ENCODE data around the gene CCDC15.

Gene CCDC15

DNA sequence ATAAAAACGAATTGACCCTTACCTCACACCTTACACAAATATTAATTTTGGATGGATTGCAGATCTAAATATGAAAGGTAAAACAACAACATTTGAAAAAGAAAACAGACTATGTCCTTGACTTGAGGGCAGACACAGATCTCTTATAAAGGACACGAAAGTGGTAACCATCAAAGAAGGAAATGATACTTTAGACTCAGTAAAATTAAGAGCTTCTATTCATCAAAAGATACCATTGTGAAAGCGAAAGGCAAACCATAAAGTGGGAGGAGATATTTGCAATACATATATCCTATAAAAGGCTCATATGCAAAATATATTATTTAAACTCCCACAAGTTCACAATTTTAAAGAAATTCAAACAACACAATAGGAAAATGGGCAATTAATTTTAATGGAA lies 23.2 kb upstream of the CCDC15 start:
- H3K4me2 ChIP-seq (ENCODE audit: low read length), result no peak overlapping the region
- TF ChIP-seq EZH2 (IDR thresholded peaks at IDR 0.05; ENCODE audit: borderline replicate concordance, low read length) (no peak), CTCF (IDR thresholded peaks at IDR 0.05; ENCODE audit: low read length) (no peak)

DNA sequence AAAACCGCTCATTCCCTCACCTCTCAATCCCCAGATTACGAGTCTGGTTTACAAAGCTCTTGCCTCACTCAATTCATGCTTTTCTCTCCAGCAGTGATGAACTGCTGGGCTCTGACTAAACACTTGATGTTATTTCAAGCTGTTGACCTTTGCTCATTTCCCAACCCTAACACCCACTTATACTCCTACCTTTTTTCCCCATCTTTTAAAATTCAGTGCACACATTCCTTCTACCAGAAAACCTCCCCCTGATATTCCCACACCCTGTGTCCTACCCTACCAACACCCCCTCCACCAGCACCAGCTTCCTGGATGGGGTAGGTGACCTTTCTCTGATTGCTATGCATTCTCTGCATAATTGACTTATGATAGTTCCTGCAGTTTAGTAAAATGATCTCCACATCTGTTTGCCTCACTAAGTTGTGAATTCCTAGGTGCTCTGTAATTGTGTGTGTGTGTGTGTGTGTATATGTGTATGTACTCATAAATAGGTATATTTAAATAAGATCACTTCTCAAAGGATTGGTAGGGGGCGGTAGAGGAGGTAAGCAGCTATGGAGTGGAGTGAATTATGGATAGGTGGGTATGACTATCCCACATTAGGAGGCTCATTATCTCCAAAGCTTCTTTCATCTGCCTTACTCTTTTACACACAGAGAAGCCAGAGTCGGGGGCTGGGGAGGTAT lies 19.0 kb upstream of the CCDC15 start:
- no peaks in the 10 kb centered on the region for H3K36me3 ChIP-seq (ENCODE audit: insufficient read depth, low read length)
- no peaks in the 10 kb centered on the region for H3K79me2 ChIP-seq (ENCODE audit: insufficient read depth, low read length)
- H3K9ac ChIP-seq (ENCODE audit: low read length), result no peak overlapping the region
- TF ChIP-seq CTCF (IDR thresholded peaks at IDR 0.05; ENCODE audit: low read length) (no peak), EZH2 (IDR thresholded peaks at IDR 0.05; ENCODE audit: borderline replicate concordance, low read length) (no peak)
- H3K9me2 ChIP-seq (ENCODE audit: low read depth, low read length), result no peaks in the 10 kb centered on the region
- H3K4me1 ChIP-seq (ENCODE audit: insufficient read depth, low read length, severe bottlenecking), result no peaks in the 10 kb centered on the region
- no peak overlapping the region for H3K4me3 ChIP-seq (ENCODE audit: low read depth, low read length, poor library complexity, severe bottlenecking)
- no peak overlapping the region for H2AFZ ChIP-seq (ENCODE audit: low read length)
- H3K4me2 ChIP-seq (ENCODE audit: low read length), result no peak overlapping the region
- H3F3A ChIP-seq (ENCODE audit: insufficient read depth, low read length), result no peaks in the 10 kb centered on the region
- H3K27me3 ChIP-seq (ENCODE audit: insufficient read depth, low read length), result no peaks in the 10 kb centered on the region
- no peaks in the 10 kb centered on the region for H4K20me1 ChIP-seq (ENCODE audit: insufficient read depth, low read length)
- no peaks in the 10 kb centered on the region for H3K9me3 ChIP-seq (ENCODE audit: low read length)
- H3K27ac ChIP-seq (ENCODE audit: low read depth, low read length, poor library complexity, severe bottlenecking), result no peak overlapping the region

More for the DNA sequence above, 23.2 kb upstream of the CCDC15 start:
- Histone ChIP-seq H3K27ac (ENCODE audit: low read depth, low read length, poor library complexity, severe bottlenecking) (no peak overlapping the region), H4K20me1 (ENCODE audit: insufficient read depth, low read length) (no peaks in the 10 kb centered on the region), H3K27me3 (ENCODE audit: insufficient read depth, low read length) (no peaks in the 10 kb centered on the region), H3K36me3 (ENCODE audit: insufficient read depth, low read length) (no peaks in the 10 kb centered on the region), H3K4me3 (ENCODE audit: low read depth, low read length, poor library complexity, severe bottlenecking) (no peak overlapping the region), H2AFZ (ENCODE audit: low read length) (no peak overlapping the region), H3K9me3 (ENCODE audit: low read length) (no peaks in the 10 kb centered on the region), H3K4me1 (ENCODE audit: insufficient read depth, low read length, severe bottlenecking) (no peaks in the 10 kb centered on the region), H3K9me2 (ENCODE audit: low read depth, low read length) (no peaks in the 10 kb centered on the region), H3F3A (ENCODE audit: insufficient read depth, low read length) (no peaks in the 10 kb centered on the region), H3K79me2 (ENCODE audit: insufficient read depth, low read length) (no peaks in the 10 kb centered on the region), H3K9ac (ENCODE audit: low read length) (no peak overlapping the region)

GRCh38 chr11:124935548-124936514 lies 18.2 kb upstream of the CCDC15 start, which contains the start of gene HEPACAM:
Gene HEPACAM (minus strand): TSS chr11:124936047. CDS start chr11:124936006, 41 bp downstream.
- no peaks in the 10 kb centered on the region for H3K36me3 ChIP-seq (ENCODE audit: insufficient read depth, low read length)
- no peaks in the 10 kb centered on the region for H4K20me1 ChIP-seq (ENCODE audit: insufficient read depth, low read length)
- no peaks in the 10 kb centered on the region for H3K4me1 ChIP-seq (ENCODE audit: insufficient read depth, low read length, severe bottlenecking)
- H3K27me3 ChIP-seq (ENCODE audit: insufficient read depth, low read length), result no peaks in the 10 kb centered on the region
- H3K27ac ChIP-seq (ENCODE audit: low read depth, low read length, poor library complexity, severe bottlenecking), result no peak within 1 kb of the TSS
- H3K9ac ChIP-seq (ENCODE audit: low read length), result no peak within 1 kb of the TSS
- H3K79me2 ChIP-seq (ENCODE audit: insufficient read depth, low read length), result no peaks in the 10 kb centered on the region
- H3K9me3 ChIP-seq (ENCODE audit: low read length), result no peaks in the 10 kb centered on the region
- no peak within 1 kb of the TSS for H3K4me2 ChIP-seq (ENCODE audit: low read length)
- H3K9me2 ChIP-seq (ENCODE audit: low read depth, low read length), result no peaks in the 10 kb centered on the region
- no peak for TF ChIP-seq CTCF (IDR thresholded peaks at IDR 0.05; ENCODE audit: low read length)
- no peak for TF ChIP-seq EZH2 (IDR thresholded peaks at IDR 0.05; ENCODE audit: borderline replicate concordance, low read length)
- no peak within 1 kb of the TSS for H2AFZ ChIP-seq (ENCODE audit: low read length)
- H3K4me3 ChIP-seq (ENCODE audit: low read depth, low read length, poor library complexity, severe bottlenecking), result no peak within 1 kb of the TSS
- no peaks in the 10 kb centered on the region for H3F3A ChIP-seq (ENCODE audit: insufficient read depth, low read length)
